Cardiac atrium fibroblast (primary cell): ENCODE measurements around the gene DUS1L. TPM values are rescaled to one million over a fixed set of nuclear protein-coding genes. Genes with fewer than 3 reads are reported as not detected.

Experiments
- total RNA-seq: library from RNA; depleted of rRNA; stranded (reverse); fragments of >200 nt; gene quantifications from 2 replicates; pipeline ENCODE4 v1.2.3, GENCODE V29; 2015

Gene DUS1L
- 33.0 and 34.7 TPM in 2 replicates for total RNA-seq

DNA sequence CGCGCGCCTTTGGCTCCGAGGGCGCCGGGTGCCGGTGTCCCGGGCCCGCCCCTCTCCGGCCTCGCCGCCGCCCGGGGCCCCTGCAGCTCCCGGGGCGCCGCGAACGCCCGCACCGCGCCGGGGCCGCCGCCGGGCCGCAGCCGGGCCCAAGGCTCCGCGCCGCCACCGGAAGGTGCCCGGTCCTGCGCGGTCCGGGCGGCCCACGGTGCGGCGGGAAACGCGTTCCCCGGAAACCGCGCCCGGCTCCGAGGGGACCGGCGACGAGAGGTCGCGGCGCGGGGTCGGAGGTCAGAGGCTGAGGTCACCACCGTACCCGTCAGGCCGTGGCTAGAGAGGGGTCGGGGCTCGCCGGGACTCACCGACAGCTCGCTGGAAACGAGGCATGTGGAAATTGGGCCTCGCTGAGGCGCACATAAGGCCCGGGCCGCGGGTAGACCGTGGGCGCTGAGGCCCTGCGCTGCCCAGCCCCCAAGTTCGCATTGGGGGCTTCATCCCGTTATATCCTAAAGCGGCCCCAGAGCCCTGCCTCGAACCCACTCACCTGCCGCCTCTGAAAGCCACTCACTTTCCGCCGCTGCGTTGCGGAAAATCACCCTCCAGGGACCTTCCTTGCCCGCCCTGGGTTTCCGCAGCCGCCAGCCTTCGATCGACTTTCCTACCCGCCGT lies at the start of gene DUS1L:
Gene DUS1L (minus strand): TSS at position 167 of the 666 bp plus-strand sequence. CDS start 745 bp downstream, outside the sequence.

GRCh38 chr17:82098169-82098938 lies 32.8 kb upstream of the DUS1L start, which contains the start of gene FASN:
Gene FASN (minus strand): TSS chr17:82098236. CDS start chr17:82096445, 1,791 bp downstream.

DNA sequence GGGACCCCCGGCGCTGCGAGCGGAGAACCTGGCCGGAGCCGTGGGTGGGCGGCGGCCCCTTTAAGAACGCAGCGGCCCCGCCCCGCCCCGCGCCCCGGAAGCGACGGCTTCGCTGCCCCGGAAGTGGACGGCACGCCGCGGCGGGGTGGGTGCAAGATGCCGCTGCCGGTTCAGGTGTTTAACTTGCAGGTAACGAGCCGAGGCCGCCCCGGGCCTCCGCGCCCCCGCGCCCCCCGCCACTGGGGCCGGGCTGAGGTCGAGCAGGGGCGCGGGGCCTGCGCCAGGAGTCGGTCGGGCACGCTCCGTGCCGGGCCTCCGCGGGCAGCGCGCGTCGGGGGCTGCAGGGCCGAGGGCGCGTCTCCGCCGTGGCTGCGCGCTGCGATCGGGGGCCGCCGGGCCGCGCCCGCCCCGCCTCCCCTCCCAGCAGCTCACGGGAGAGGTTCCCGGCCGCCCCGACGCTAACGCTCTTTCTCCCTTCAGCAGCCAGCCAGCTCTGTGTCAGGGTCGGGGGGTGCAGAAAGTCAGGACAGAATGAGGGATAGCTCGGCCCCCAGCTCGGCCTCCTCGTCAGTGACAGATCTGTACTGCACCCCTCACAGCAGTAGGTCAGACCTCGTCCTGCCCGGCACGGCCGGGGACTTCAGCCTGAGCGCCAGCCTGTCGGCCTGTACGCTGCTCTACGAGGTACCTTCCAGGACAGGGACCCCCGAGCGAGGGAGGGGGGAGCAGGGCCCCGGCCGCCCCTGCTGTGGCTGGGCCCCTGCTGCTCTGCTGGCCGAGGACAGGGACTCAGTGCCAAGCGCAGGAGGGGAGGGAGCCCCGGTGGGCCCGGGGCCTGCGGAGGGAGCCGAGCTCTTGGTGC lies 13.6 kb downstream of the DUS1L start, which contains the start of the genes GPS1 and RFNG:
Gene GPS1 (plus strand): TSS at position 123 of the 862 bp plus-strand sequence. CDS start 34 bp downstream, at position 157.
Gene RFNG (minus strand): TSS at position 36 of the 862 bp plus-strand sequence. CDS start 45 bp downstream, outside the sequence.

GRCh38 chr17:82037092-82037888 lies 28.3 kb downstream of the DUS1L start, which contains the start of gene DCXR:
Gene DCXR (minus strand): TSS chr17:82037697. CDS start chr17:82037682, 15 bp downstream.

GRCh38 chr17:82031303-82031884 lies 34.2 kb downstream of the DUS1L start, which contains the start of gene RAC3:
Gene RAC3 (plus strand): TSS chr17:82031678. CDS start chr17:82031762, 84 bp downstream.

DNA sequence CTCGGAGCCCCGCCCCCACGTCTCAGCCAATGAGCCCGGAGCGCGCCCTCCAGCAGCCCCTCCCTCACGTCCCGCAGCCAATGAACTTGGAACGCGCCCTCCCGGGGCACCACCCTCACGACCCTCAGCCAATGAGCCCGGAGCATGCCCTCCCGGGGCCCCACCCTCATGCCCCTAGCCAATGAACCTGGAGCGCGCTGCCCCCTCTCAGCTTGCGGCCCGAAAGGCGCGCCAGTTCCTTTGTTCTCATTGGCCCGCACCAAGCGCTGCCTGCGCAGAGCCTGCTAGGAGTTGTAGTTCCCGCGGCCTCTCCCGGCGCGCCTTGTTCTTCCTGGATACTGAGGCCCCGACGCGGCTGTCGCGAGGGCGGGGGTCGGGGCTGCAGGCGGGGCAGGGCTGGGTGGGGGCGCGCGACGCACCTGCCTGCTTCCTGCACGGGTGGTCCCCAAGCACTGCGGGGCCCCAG lies 42.6 kb downstream of the DUS1L start, which contains the start of gene LRRC45:
Gene LRRC45 (plus strand): TSS at position 325 of the 466 bp plus-strand sequence. CDS start 339 bp downstream, outside the sequence.

DNA sequence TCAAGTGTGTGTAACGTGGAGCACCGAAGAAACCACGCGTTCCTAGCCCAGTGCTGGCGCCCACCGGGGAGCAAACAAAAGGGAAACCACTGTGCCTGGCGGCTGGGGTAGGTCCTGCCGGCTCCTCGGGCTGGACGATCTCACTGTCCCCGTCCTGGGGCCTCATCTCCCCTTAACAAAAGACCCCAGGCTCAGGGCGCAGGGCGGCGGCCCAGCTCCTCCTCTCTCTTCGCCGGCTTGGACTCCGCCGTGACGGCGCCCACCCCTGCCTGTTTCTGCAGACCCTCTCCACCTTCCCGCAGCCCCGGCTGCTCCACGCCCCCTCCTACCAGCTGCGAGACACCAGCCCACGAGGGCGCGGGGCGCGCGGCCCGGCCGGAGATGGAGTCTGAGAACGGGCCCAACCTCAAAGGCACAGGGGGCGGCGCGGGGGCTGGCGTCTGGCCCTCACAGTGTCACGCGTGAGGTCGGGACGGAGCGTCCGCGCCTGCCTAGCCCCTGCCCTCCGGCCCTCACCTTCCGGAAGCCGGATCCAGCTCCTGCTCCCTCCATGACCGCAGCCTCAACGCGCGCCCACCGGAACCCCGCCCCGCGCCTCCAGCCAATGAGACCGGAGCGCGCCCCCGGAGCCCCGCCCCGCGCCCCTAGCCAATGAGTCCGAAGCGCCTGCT lies 43.2 kb downstream of the DUS1L start, which contains the start of gene CENPX:
Gene CENPX (minus strand): TSS at position 569 of the 671 bp plus-strand sequence. CDS start 17 bp downstream, at position 552.

Other genes starting within 250 kb of the DUS1L start
- 79.1 and 107 TPM in 2 replicates for gene MCRIP1, start 232.5 kb downstream of the DUS1L start, total RNA-seq
- gene PPP1R27, start 230.8 kb downstream of the DUS1L start, total RNA-seq, result not detected in 2 replicates
- gene P4HB, start 205.3 kb downstream of the DUS1L start, total RNA-seq, result 3,334 and 3,459 TPM in 2 replicates
- gene ARHGDIA, start 194.5 kb downstream of the DUS1L start, total RNA-seq, result 303 and 339 TPM in 2 replicates
- 55.6 and 108 TPM in 2 replicates for gene ALYREF, start 174.2 kb downstream of the DUS1L start, total RNA-seq
- gene ANAPC11, start 174.1 kb downstream of the DUS1L start, total RNA-seq, result 195 and 225 TPM in 2 replicates
- gene NPB, start 163.6 kb downstream of the DUS1L start, total RNA-seq, result 6.6 TPM in 1 of 2 replicates, not detected in the other
- gene PCYT2, start 154.4 kb downstream of the DUS1L start, total RNA-seq, result 28.3 and 50.5 TPM in 2 replicates
- gene SIRT7, start 147.6 kb downstream of the DUS1L start, total RNA-seq, result 13.1 and 14.3 TPM in 2 replicates
- gene MAFG, start 138.1 kb downstream of the DUS1L start, total RNA-seq, result 12.8 and 18.1 TPM in 2 replicates
- gene PYCR1, start 128.5 kb downstream of the DUS1L start, total RNA-seq, result 155 and 219 TPM in 2 replicates
- gene MYADML2, start 118.6 kb downstream of the DUS1L start, total RNA-seq, result not detected in 2 replicates
- gene NOTUM, start 104.6 kb downstream of the DUS1L start, total RNA-seq, result not detected in 2 replicates
- gene ASPSCR1, start 88.2 kb downstream of the DUS1L start, total RNA-seq, result 14.3 and 17.8 TPM in 2 replicates
- gene CENPX, start 42.9 kb downstream of the DUS1L start, total RNA-seq, result 69.9 and 77.9 TPM in 2 replicates
- gene LRRC45, start 42.5 kb downstream of the DUS1L start, total RNA-seq, result 7.9 and 8.8 TPM in 2 replicates
- gene RAC3, start 34.1 kb downstream of the DUS1L start, total RNA-seq, result 32.6 and 38.8 TPM in 2 replicates
- gene DCXR, start 28.1 kb downstream of the DUS1L start, total RNA-seq, result 83.4 and 156 TPM in 2 replicates
- gene RFNG, start 14.0 kb downstream of the DUS1L start, total RNA-seq, result 34.7 and 43.7 TPM in 2 replicates
- 91.0 and 91.7 TPM in 2 replicates for gene GPS1, start 13.9 kb downstream of the DUS1L start, total RNA-seq
- 80.9 and 170 TPM in 2 replicates for gene FASN, start 32.4 kb upstream of the DUS1L start, total RNA-seq
- 6.5 and 9.4 TPM in 2 replicates for gene CCDC57, start 147.0 kb upstream of the DUS1L start, total RNA-seq
- gene SLC16A3, start 163.2 kb upstream of the DUS1L start, total RNA-seq, result 600 and 632 TPM in 2 replicates
- 28.7 and 31.3 TPM in 2 replicates for gene CSNK1D, start 207.9 kb upstream of the DUS1L start, total RNA-seq